HG03521 (cell line): ENCODE measurements around the gene MEGF9.
"Not testable (repeated sequence)": the region's sequence is repeated elsewhere in the genome, so short reads cannot be mapped to it uniquely, and the experiment has no call there.

Experiments
- ATAC-seq: cut with Tn5 transposase; IDR thresholded peaks from one replicate; pipeline ENCODE4 v1.9.1; 2021; ENCODE audit warnings: mild to moderate bottlenecking, moderate library complexity; ENCODE audit not compliant: unreplicated experiment

MEGF9 gene

GRCh38 chr9:120659676-120660075 is 54.6 kb downstream of the MEGF9 start:
- no peak for ATAC-seq

- no peak for ATAC-seq
Observed at GRCh38 chr9:120659209-120659608, 55.1 kb downstream of the MEGF9 start.

GRCh38 chr9:120655005-120655622 is 59.2 kb downstream of the MEGF9 start:
- ATAC-seq = no peak

GRCh38 chr9:120654272-120654671 is 60.0 kb downstream of the MEGF9 start:
- no peak for ATAC-seq

- ATAC-seq = no peak
Observed at GRCh38 chr9:120653762-120654161, 60.5 kb downstream of the MEGF9 start.

GRCh38 chr9:120652934-120653333 is 61.3 kb downstream of the MEGF9 start:
- no peak for ATAC-seq

- ATAC-seq = no peak
Observed at GRCh38 chr9:120650352-120650751, 63.9 kb downstream of the MEGF9 start.

GRCh38 chr9:120648581-120649197 is 65.6 kb downstream of the MEGF9 start:
- no peak for ATAC-seq

GRCh38 chr9:120646948-120647347 is 67.3 kb downstream of the MEGF9 start:
- no peak for ATAC-seq

- ATAC-seq = no peak
Observed at GRCh38 chr9:120645760-120646159, 68.5 kb downstream of the MEGF9 start.

- ATAC-seq = no peak
Observed at GRCh38 chr9:120643061-120643460, 71.2 kb downstream of the MEGF9 start.

GRCh38 chr9:120642129-120642770 is 72.0 kb downstream of the MEGF9 start:
- no peak for ATAC-seq

- not testable (repeated sequence) for ATAC-seq
Observed at GRCh38 chr9:120640874-120641273, 73.4 kb downstream of the MEGF9 start.

GRCh38 chr9:120640380-120640779 is 73.9 kb downstream of the MEGF9 start:
- ATAC-seq = no peak

- ATAC-seq = no peak
Observed at GRCh38 chr9:120637919-120638318, 76.4 kb downstream of the MEGF9 start.

- no peak for ATAC-seq
Observed at GRCh38 chr9:120636194-120636957, 77.9 kb downstream of the MEGF9 start.

GRCh38 chr9:120635011-120635410 is 79.3 kb downstream of the MEGF9 start:
- ATAC-seq = no peak

GRCh38 chr9:120630333-120630732 is 83.9 kb downstream of the MEGF9 start:
- ATAC-seq = no peak

GRCh38 chr9:120628925-120629497 is 85.3 kb downstream of the MEGF9 start:
- ATAC-seq = not testable (repeated sequence)

- no peak for ATAC-seq
Observed at GRCh38 chr9:120628207-120628924, 85.9 kb downstream of the MEGF9 start.

- no peak for ATAC-seq
Observed at GRCh38 chr9:120627073-120627472, 87.2 kb downstream of the MEGF9 start.
